A673 (cell line): Measurements from ENCODE around the gene ECEL1. TPM values are rescaled to one million over a fixed set of nuclear protein-coding genes. Genes with fewer than 3 reads are reported as not detected.

Experiments used
- BruUV-seq: library from RNA; stranded (reverse); fragments of 400-500 nt; replicated peaks from 2 replicates; lab custom pipeline; 2021; lab: Mats Ljungman, UMichigan
- CTCF ChIA-PET: fragments of 300-600 bp; sonication (Branson Sonifier 250); formaldehyde crosslinking; loops from one replicate; lab custom pipeline; 2022; ENCODE audit warnings: antibody characterized with exemption; lab: Charles Lee
- POLR2A ChIA-PET: fragments of 300-600 bp; sonication (Branson Sonifier 250); formaldehyde crosslinking; loops from one replicate; lab custom pipeline; 2022; ENCODE audit warnings: antibody characterized with exemption; ENCODE audit not compliant: low non-redundant PET; lab: Charles Lee
- DNase-seq: peaks from one replicate; pipeline ENCODE4 v3.0.0-alpha.2; 2015; ENCODE audit warnings: low spot score
- H3K27ac ChIP-seq: fragments of 200-600 bp; sonication (generic); 2 replicates; pipeline ENCODE4 v1.5.1; 2016; ENCODE audit warnings: mixed run types, low read depth, mild to moderate bottlenecking, mixed read lengths, antibody characterized with exemption, low read length; ENCODE audit not compliant: poor library complexity, severe bottlenecking
- H3K27me3 ChIP-seq: fragments of 200-600 bp; sonication (generic); replicated peaks from 2 replicates; pipeline ENCODE4 v1.6.1; 2017; ENCODE audit warnings: mixed run types, low read depth, mild to moderate bottlenecking, mixed read lengths, antibody characterized with exemption, low read length; ENCODE audit not compliant: insufficient read depth, poor library complexity
- H3K36me3 ChIP-seq: fragments of 200-600 bp; sonication (generic); 2 replicates; pipeline ENCODE4 v1.6.1; 2016; ENCODE audit warnings: mixed run types, mild to moderate bottlenecking, mixed read lengths, antibody characterized with exemption, low read length; ENCODE audit not compliant: insufficient read depth, poor library complexity, severe bottlenecking
- H3K4me1 ChIP-seq: fragments of 200-600 bp; sonication (generic); 2 replicates; pipeline ENCODE4 v1.6.1; 2017; ENCODE audit warnings: mixed run types, mild to moderate bottlenecking, mixed read lengths, antibody characterized with exemption, low read length; ENCODE audit not compliant: insufficient read depth, poor library complexity, severe bottlenecking
- H3K4me3 ChIP-seq: fragments of 200-600 bp; sonication (generic); 2 replicates; pipeline ENCODE4 v1.5.1; 2016; ENCODE audit warnings: low read depth, mixed run types, mild to moderate bottlenecking, mixed read lengths, low read length; ENCODE audit not compliant: poor library complexity, severe bottlenecking
- H3K9me3 ChIP-seq: fragments of 200-600 bp; sonication (generic); 2 replicates; pipeline ENCODE4 v1.6.1; 2016; ENCODE audit warnings: mixed run types, low read depth, mild to moderate bottlenecking, mixed read lengths, antibody characterized with exemption, low read length; ENCODE audit not compliant: poor library complexity, severe bottlenecking
- CTCF ChIP-seq: fragments of 300-800, 200-600 bp; sonication (generic); conservative IDR thresholded peaks from 2 replicates; pipeline ENCODE4 v1.5.1; 2017; ENCODE audit warnings: low read depth, mild to moderate bottlenecking, antibody characterized with exemption, low read length, moderate library complexity, mixed read lengths
- EZH2 ChIP-seq: fragments of 200-600 bp; sonication (generic); IDR thresholded peaks from 2 replicates; pipeline ENCODE4 v1.6.1; 2017; ENCODE audit warnings: borderline replicate concordance, low read depth, mild to moderate bottlenecking, mixed read lengths, antibody characterized with exemption, low read length; ENCODE audit not compliant: poor library complexity, severe bottlenecking
- intact Hi-C: fragments of 100-400 bp; cut with micrococcal nuclease; formaldehyde crosslinking; loops from one replicate; pipeline ENCODE4 v1.10.0; 2022; ENCODE audit not compliant: unreplicated experiment
- total RNA-seq: library from RNA; stranded (reverse); gene quantifications from 2 replicates; pipeline ENCODE4 v1.2.3, GENCODE V29; 2021

The ECEL1 gene
- total RNA-seq, 1 experiment from 2014 or later: 0.19 TPM

GRCh38 chr2:232436381-232437194 is 51.0 kb downstream of the ECEL1 start:
- no peak overlapping the region for H3K4me3 ChIP-seq
- ChIA-PET CTCF (interaction anchor here (0.5 kb wide), 1 partner anchor 52 kb away, joined by 8 read pairs; no protein-coding TSS in a partner anchor), POLR2A (no interaction called here)
- no peak for DNase-seq
- intact Hi-C loops: no loop called here
- no peak overlapping the region for H3K27ac ChIP-seq
- no peaks in the 10 kb centered on the region for H3K4me1 ChIP-seq
- no peak for TF ChIP-seq EZH2
- no peak for TF ChIP-seq CTCF
- no peaks in the 10 kb centered on the region for H3K36me3 ChIP-seq
- no peaks in the 10 kb centered on the region for H3K9me3 ChIP-seq
- BruUV-seq: no TSS peak
- H3K27me3 ChIP-seq: no peaks in the 10 kb centered on the region

- Histone ChIP-seq H3K4me3 (no peak overlapping the region), H3K27ac (no peak overlapping the region), H3K9me3 (no peaks in the 10 kb centered on the region), H3K27me3 (no peaks in the 10 kb centered on the region), H3K4me1 (no peaks in the 10 kb centered on the region), H3K36me3 (no peaks in the 10 kb centered on the region)
- CTCF ChIA-PET: no interaction called here
- BruUV-seq: no TSS peak
- no peak for TF ChIP-seq CTCF
- no peak for TF ChIP-seq EZH2
- POLR2A ChIA-PET: no interaction called here
- no peak for DNase-seq
- intact Hi-C loops: no loop called here
Observed at GRCh38 chr2:232435805-232436204, 51.8 kb downstream of the ECEL1 start.

GRCh38 chr2:232435375-232435648 is 52.3 kb downstream of the ECEL1 start:
- no peak overlapping the region for H3K27ac ChIP-seq
- H3K9me3 ChIP-seq: no peaks in the 10 kb centered on the region
- TF ChIP-seq CTCF: no peak
- no peaks in the 10 kb centered on the region for H3K27me3 ChIP-seq
- no peak overlapping the region for H3K4me3 ChIP-seq
- no TSS peak for BruUV-seq
- DNase-seq: no peak
- POLR2A ChIA-PET: no interaction called here
- intact Hi-C loops: no loop called here
- H3K36me3 ChIP-seq: no peaks in the 10 kb centered on the region
- H3K4me1 ChIP-seq: no peaks in the 10 kb centered on the region
- CTCF ChIA-PET: no interaction called here
